H9 (cell line): ENCODE measurements around the gene DPF3. TPM values are rescaled to one million over a fixed set of nuclear protein-coding genes. Genes with fewer than 3 reads are reported as not detected.
A peak's percentile ranks its signal among the peaks of the same experiment; 100 is the strongest.

Source experiments
- DNase-seq: peaks from one replicate; pipeline ENCODE4 v3.0.0-alpha.2; 2017
- H2AFZ ChIP-seq: one replicate; pipeline ENCODE4 v1.6.1; 2013; ENCODE audit warnings: mild to moderate bottlenecking, low read length, control low read depth, moderate library complexity
- H2AK5ac ChIP-seq: 2 replicates; pipeline ENCODE4 v1.6.1; 2013; ENCODE audit warnings: low read length, control low read depth, mixed read lengths; ENCODE audit not compliant: insufficient read length
- H2BK120ac ChIP-seq: one replicate; pipeline ENCODE4 v1.6.1; 2013; ENCODE audit warnings: low read depth, mild to moderate bottlenecking, low read length, control low read depth, inconsistent platforms; ENCODE audit not compliant: poor library complexity, severe bottlenecking
- H2BK12ac ChIP-seq: 2 replicates; pipeline ENCODE4 v1.6.1; 2013; ENCODE audit warnings: low read length, control low read depth, mixed read lengths, low read depth; ENCODE audit not compliant: insufficient read length
- H2BK15ac ChIP-seq: 2 replicates; pipeline ENCODE4 v1.6.1; 2013; ENCODE audit warnings: low read depth, low read length, control low read depth
- H2BK20ac ChIP-seq: one replicate; pipeline ENCODE4 v1.6.1; 2013; ENCODE audit warnings: low read depth, mild to moderate bottlenecking, low read length, control low read depth, inconsistent platforms; ENCODE audit not compliant: poor library complexity, severe bottlenecking
- H2BK5ac ChIP-seq: 2 replicates; pipeline ENCODE4 v1.6.1; 2013; ENCODE audit warnings: low read length, control low read depth, mixed read lengths; ENCODE audit not compliant: insufficient read length
- H3K14ac ChIP-seq: 2 replicates; pipeline ENCODE4 v1.6.1; 2013; ENCODE audit warnings: low read length, control low read depth; ENCODE audit not compliant: insufficient read depth
- H3K18ac ChIP-seq: 2 replicates; pipeline ENCODE4 v1.6.1; 2013; ENCODE audit warnings: low read depth, mild to moderate bottlenecking, mixed read lengths, low read length, control low read depth; ENCODE audit not compliant: insufficient read length
- H3K23ac ChIP-seq: 2 replicates; pipeline ENCODE4 v1.6.1; 2013; ENCODE audit warnings: low read length, control low read depth, mixed read lengths, low read depth; ENCODE audit not compliant: insufficient read length
- H3K23me2 ChIP-seq: 2 replicates; pipeline ENCODE4 v1.6.1; 2013; ENCODE audit warnings: low read depth, mild to moderate bottlenecking, mixed read lengths, low read length, control low read depth; ENCODE audit not compliant: insufficient read length, poor library complexity, severe bottlenecking
- H3K27ac ChIP-seq: 2 replicates; pipeline ENCODE4 v1.5.1; 2013; ENCODE audit warnings: low read length, control low read depth, mixed read lengths, low read depth; ENCODE audit not compliant: insufficient read length
- H3K27me3 ChIP-seq: 2 replicates; pipeline ENCODE4 v1.6.1; 2013; ENCODE audit warnings: low read length, control low read depth, inconsistent platforms; ENCODE audit not compliant: insufficient read depth
- H3K4ac ChIP-seq: 2 replicates; pipeline ENCODE4 v1.6.1; 2013; ENCODE audit warnings: low read depth, mild to moderate bottlenecking, control low read depth, inconsistent platforms, low read length, moderate library complexity
- H3K4me1 ChIP-seq: 2 replicates; pipeline ENCODE4 v1.6.1; 2013; ENCODE audit warnings: low read length, control low read depth, inconsistent platforms; ENCODE audit not compliant: insufficient read depth
- H3K4me2 ChIP-seq: 2 replicates; pipeline ENCODE4 v1.6.1; 2013; ENCODE audit warnings: low read length, control low read depth, mixed read lengths; ENCODE audit not compliant: insufficient read length, insufficient read depth
- H3K56ac ChIP-seq: 2 replicates; pipeline ENCODE4 v1.6.1; 2013; ENCODE audit warnings: low read depth, mild to moderate bottlenecking, mixed read lengths, low read length, control low read depth; ENCODE audit not compliant: insufficient read length
- H3K79me1 ChIP-seq: 2 replicates; pipeline ENCODE4 v1.6.1; 2013; ENCODE audit warnings: low read depth, mild to moderate bottlenecking, moderate library complexity, low read length, control low read depth, inconsistent platforms; ENCODE audit not compliant: insufficient read depth, poor library complexity, severe bottlenecking
- H3K79me2 ChIP-seq: 2 replicates; pipeline ENCODE4 v1.6.1; 2013; ENCODE audit warnings: low read length, control low read depth, inconsistent platforms; ENCODE audit not compliant: insufficient read depth
- H3K9ac ChIP-seq: 2 replicates; pipeline ENCODE4 v1.6.1; 2013; ENCODE audit warnings: low read length, control low read depth, mixed read lengths; ENCODE audit not compliant: insufficient read length; ENCODE audit errors: extremely low read depth
- H3K9me3 ChIP-seq: one replicate; pipeline ENCODE4 v1.6.1; 2013; ENCODE audit warnings: low read depth, low read length, inconsistent platforms; ENCODE audit not compliant: control insufficient read depth
- H3T11ph ChIP-seq: one replicate; pipeline ENCODE4 v1.6.1; 2013; ENCODE audit warnings: mild to moderate bottlenecking, low read length, control low read depth, inconsistent platforms
- H4K20me1 ChIP-seq: one replicate; pipeline ENCODE4 v1.6.1; 2013; ENCODE audit not compliant: control insufficient read depth, insufficient read length, insufficient read depth
- H4K5ac ChIP-seq: 2 replicates; pipeline ENCODE4 v1.6.1; 2013; ENCODE audit warnings: low read depth, mild to moderate bottlenecking, mixed read lengths, low read length, control low read depth; ENCODE audit not compliant: insufficient read length
- H4K8ac ChIP-seq: replicated peaks from 2 replicates; pipeline ENCODE4 v1.6.1; 2013; ENCODE audit warnings: low read length, control low read depth, mixed read lengths, low read depth; ENCODE audit not compliant: insufficient read length
- H4K91ac ChIP-seq: 2 replicates; pipeline ENCODE4 v1.6.1; 2013; ENCODE audit warnings: low read depth, mild to moderate bottlenecking, moderate library complexity, mixed read lengths, low read length, control low read depth; ENCODE audit not compliant: insufficient read length
- H3K27ac Mint-ChIP-seq, 3 experiments: 2 replicates in 2 of 3; 3 replicates in 1 of 3; pipeline ENCODE4 v1.8.0; 2020 to 2021; ENCODE audit warnings: mixed read lengths in 3 of 3, mild to moderate bottlenecking in 1 of 3, moderate library complexity in 1 of 3
- H3K27me3 Mint-ChIP-seq: 2 replicates; pipeline ENCODE4 v1.8.0; 2021; ENCODE audit warnings: low read depth, mild to moderate bottlenecking, moderate library complexity, mixed read lengths
- H3K36me3 Mint-ChIP-seq, 3 experiments: 2 replicates in 2 of 3; 3 replicates in 1 of 3; pipeline ENCODE4 v1.8.0; 2020 to 2021; ENCODE audit warnings: low read depth in 3 of 3, mixed read lengths in 3 of 3; ENCODE audit not compliant: insufficient read depth in 1 of 3
- H3K4me1 Mint-ChIP-seq, 2 experiments: 2 replicates each; pipeline ENCODE4 v1.8.0; 2020; ENCODE audit warnings: mixed read lengths in 2 of 2
- H3K4me3 Mint-ChIP-seq, 2 experiments: 2 replicates in 1 of 2; 3 replicates in 1 of 2; pipeline ENCODE4 v1.8.0; 2020 to 2021; ENCODE audit warnings: mild to moderate bottlenecking in 2 of 2, mixed read lengths in 2 of 2, moderate library complexity in 1 of 2
- H3K9me3 Mint-ChIP-seq, 2 experiments: 2 replicates in 1 of 2; 3 replicates in 1 of 2; pipeline ENCODE4 v1.8.0; 2020; ENCODE audit warnings: mild to moderate bottlenecking in 2 of 2, mixed read lengths in 2 of 2, moderate library complexity in 1 of 2
- CTCF ChIP-seq: fragments of 200-600 bp; sonication (generic); conservative IDR thresholded peaks from 3 replicates; pipeline ENCODE4 v1.8.0; 2021; ENCODE audit warnings: antibody characterized with exemption, mild to moderate bottlenecking
- WGBS: extraction: QIAGEN DNeasy Blood & Tissue Kit; methylation state at CpG from one replicate; pipeline ENCODE4 v1.1.7; 2013; ENCODE audit warnings: missing lambda C conversion rate, low lambda C conversion rate, mixed read lengths; ENCODE audit not compliant: insufficient read length; ENCODE audit errors: extremely low coverage; 5-methylcytosine and 5-hydroxymethylcytosine counted together
- total RNA-seq: library from RNA; stranded (reverse); gene quantifications from 2 replicates; pipeline ENCODE4 v1.2.1, GENCODE V29; 2021

DPF3 gene
- total RNA-seq, 1 experiment from 2014 or later = not detected

GRCh38 chr14:72714094-72714493, 179.8 kb downstream of the DPF3 start:
- no peaks in the 10 kb centered on the region for H3K23me2 ChIP-seq
- no peak overlapping the region for H3K23ac ChIP-seq
- H2AK5ac ChIP-seq = no peak overlapping the region
- no peak overlapping the region for H2BK12ac ChIP-seq
- no peak overlapping the region for H2BK120ac ChIP-seq
- no peak overlapping the region for H4K5ac ChIP-seq
- H3K4me1 ChIP-seq = no peaks in the 10 kb centered on the region
- H3K27me3 ChIP-seq = no peaks in the 10 kb centered on the region
- DNase-seq = no peak
- H3K9me3 Mint-ChIP-seq = no peaks in the 10 kb centered on the region
- H3K4me2 ChIP-seq = no peak overlapping the region
- H2BK5ac ChIP-seq = no peak overlapping the region
- H2BK15ac ChIP-seq = no peak overlapping the region
- no peaks in the 10 kb centered on the region for H3K79me1 ChIP-seq
- no peak overlapping the region for H3K14ac ChIP-seq
- peaks cover under 1 to 10% of the 10 kb centered on the region in 2 experiments for H3K4me1 Mint-ChIP-seq
- no peak overlapping the region for H3T11ph ChIP-seq
- H2BK20ac ChIP-seq = no peak overlapping the region
- H3K27ac Mint-ChIP-seq = peak overlapping the region in 1 of 3 experiments; percentile 86; a peak in 1 of 7 replicates
- H3K27me3 Mint-ChIP-seq = no peaks in the 10 kb centered on the region
- H2AFZ ChIP-seq = no peak overlapping the region
- no peak for TF ChIP-seq CTCF
- WGBS = no CpG with 5 or more reads among the region's 14 CpGs
- H3K4me3 Mint-ChIP-seq = no peak overlapping the region
- no peak overlapping the region for H4K8ac ChIP-seq
- H3K4ac ChIP-seq = no peak overlapping the region
- H3K56ac ChIP-seq = no peak overlapping the region
- H3K79me2 ChIP-seq = no peaks in the 10 kb centered on the region
- no peak overlapping the region for H3K27ac ChIP-seq
- no peak overlapping the region for H4K91ac ChIP-seq
- no peaks in the 10 kb centered on the region for H3K9me3 ChIP-seq
- no peak overlapping the region for H3K9ac ChIP-seq
- H4K20me1 ChIP-seq = no peaks in the 10 kb centered on the region
- H3K36me3 Mint-ChIP-seq = no peaks in the 10 kb centered on the region
- H3K18ac ChIP-seq = no peak overlapping the region
